ENCODE measurements around the gene HJURP. TPM values are rescaled to one million over a fixed set of nuclear protein-coding genes. Genes with fewer than 3 reads are reported as not detected.

The HJURP gene
- total RNA-seq, result 15.1 and 34.6 TPM in 2 replicates

GRCh38 chr2:233854241-233854981 lies at the start of gene HJURP:
TSS of gene HJURP (minus strand) at chr2:233854535. CDS start at chr2:233854500, 35 bp downstream.

GRCh38 chr2:233867993-233868532 lies 13.7 kb upstream of the HJURP start, which contains the start of gene MSL3B:
TSS of gene MSL3B (minus strand) at chr2:233868386.

Other genes with a start within 250 kb of the HJURP start
- gene UGT1A8, start 236.9 kb downstream of the HJURP start, total RNA-seq, result not detected in 2 replicates
- gene UGT1A10, start 218.1 kb downstream of the HJURP start, total RNA-seq, result not detected in 2 replicates
- gene UGT1A9, start 182.6 kb downstream of the HJURP start, total RNA-seq, result not detected in 2 replicates
- gene UGT1A7, start 172.6 kb downstream of the HJURP start, total RNA-seq, result not detected in 2 replicates
- gene UGT1A6, start 161.6 kb downstream of the HJURP start, total RNA-seq, result not detected in 2 replicates
- not detected in 2 replicates for gene UGT1A5, start 141.6 kb downstream of the HJURP start, total RNA-seq
- not detected in 2 replicates for gene UGT1A4, start 135.8 kb downstream of the HJURP start, total RNA-seq
- not detected in 2 replicates for gene UGT1A3, start 125.5 kb downstream of the HJURP start, total RNA-seq
- not detected in 2 replicates for gene UGT1A1, start 94.3 kb downstream of the HJURP start, total RNA-seq
- not detected in 2 replicates for gene MROH2A, start 76.2 kb downstream of the HJURP start, total RNA-seq
- 0.20 and 0.73 TPM in 2 replicates for gene TRPM8, start 62.8 kb upstream of the HJURP start, total RNA-seq
- not detected in 2 replicates for gene SPP2, start 196.2 kb upstream of the HJURP start, total RNA-seq

All from subcutaneous preadipocyte (primary cell).